GM12891 (cell line): ENCODE data around the gene ZFP36L2.

Experiments used
- DNase-seq: peaks from one replicate; pipeline ENCODE4 v3.0.0; 2011; ENCODE audit warnings: low spot score; ENCODE audit not compliant: insufficient read length
- FAIRE-seq: peaks from 2 replicates; lab custom pipeline; 2011; peaks lifted over from hg19 to GRCh38; lab: Jason Lieb, UNC
- PAX5 ChIP-seq: IDR thresholded peaks from 2 replicates; pipeline ENCODE4 v1.6.1; 2011; ENCODE audit warnings: low read length, moderate library complexity, mild to moderate bottlenecking; ENCODE audit not compliant: insufficient read depth, severe bottlenecking
- POLR2A ChIP-seq: IDR thresholded peaks from 2 replicates; pipeline ENCODE4 v1.6.1; 2011; ENCODE audit warnings: low read depth, low read length, control low read depth
- POLR2AphosphoS5 ChIP-seq: IDR thresholded peaks from 2 replicates; pipeline ENCODE4 v1.6.1; 2011; ENCODE audit warnings: low read depth, low read length, control low read depth
- POU2F2 ChIP-seq: IDR thresholded peaks from 2 replicates; pipeline ENCODE4 v1.6.1; 2011; ENCODE audit warnings: low read depth, mild to moderate bottlenecking, control low read depth, low read length, moderate library complexity
- SPI1 ChIP-seq: IDR thresholded peaks from 2 replicates; pipeline ENCODE4 v1.6.1; 2011; ENCODE audit warnings: low read depth, low read length, control low read depth
- TAF1 ChIP-seq: IDR thresholded peaks from 2 replicates; pipeline ENCODE4 v1.6.1; 2011; ENCODE audit warnings: low read depth, low read length, control low read depth

ZFP36L2 gene

GRCh38 chr2:43254331-43254730 lies 27.9 kb upstream of the ZFP36L2 start:
- TF ChIP-seq SPI1, result no peak
- no peak for TF ChIP-seq POLR2A
- TF ChIP-seq PAX5, result no peak
- no peak for TF ChIP-seq TAF1
- TF ChIP-seq POU2F2, result no peak
- no peak for TF ChIP-seq POLR2AphosphoS5
- DNase-seq (no peak), FAIRE-seq (no peak)

DNA sequence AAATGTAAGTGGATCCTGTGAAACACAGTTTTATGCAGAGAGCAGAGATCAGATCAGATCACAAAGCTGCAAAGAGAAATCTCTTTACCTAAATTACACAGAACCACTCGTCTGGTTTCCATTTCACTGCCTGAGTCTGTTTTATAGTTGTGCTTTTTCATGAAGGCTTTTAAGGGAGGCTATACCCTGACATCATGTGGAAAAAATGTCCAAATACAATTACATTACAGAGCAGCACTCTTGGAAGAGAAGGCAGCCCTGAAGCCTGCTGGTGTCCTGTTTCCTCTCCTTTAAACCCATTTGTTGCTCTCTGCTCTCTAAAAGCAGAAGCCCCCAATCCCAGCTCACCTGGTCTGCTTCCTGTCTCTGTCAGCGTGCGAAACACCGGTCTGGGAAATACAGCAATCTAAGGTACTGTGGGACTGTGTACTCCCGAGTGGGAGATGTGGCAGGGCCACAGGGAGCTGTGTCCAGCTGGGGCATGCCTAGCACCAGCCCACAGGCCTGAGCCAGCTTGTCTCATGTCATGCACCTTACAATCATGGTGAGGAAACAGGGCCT lies 24.8 kb upstream of the ZFP36L2 start:
- no peak for TF ChIP-seq PAX5
- no peak for TF ChIP-seq POLR2AphosphoS5
- TF ChIP-seq POLR2A, result no peak
- TF ChIP-seq SPI1, result no peak
- TF ChIP-seq TAF1, result no peak
- TF ChIP-seq POU2F2, result no peak
- FAIRE-seq (no peak), DNase-seq (no peak)

DNA sequence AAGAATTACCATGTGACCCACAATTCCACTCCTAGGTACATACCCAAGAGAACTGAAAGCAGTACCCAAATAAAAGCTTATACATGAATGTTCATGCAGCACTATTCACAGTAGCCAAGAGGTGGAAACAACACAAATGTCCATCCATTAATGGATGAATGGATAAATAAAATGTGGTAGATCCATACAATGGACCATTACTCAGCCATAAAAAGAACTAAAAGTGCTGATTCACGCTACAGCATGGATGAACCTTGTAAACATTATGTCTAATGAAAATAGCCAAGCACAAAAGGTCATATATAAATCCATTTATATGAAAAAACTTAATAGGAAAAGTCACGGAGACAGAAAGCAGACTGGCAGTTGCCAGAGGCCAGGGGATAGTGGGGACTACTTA lies 23.6 kb upstream of the ZFP36L2 start:
- DNase-seq (no peak), FAIRE-seq (no peak)
- TF ChIP-seq POU2F2 (no peak), PAX5 (no peak), POLR2AphosphoS5 (no peak), TAF1 (no peak), SPI1 (no peak), POLR2A (no peak)

DNA sequence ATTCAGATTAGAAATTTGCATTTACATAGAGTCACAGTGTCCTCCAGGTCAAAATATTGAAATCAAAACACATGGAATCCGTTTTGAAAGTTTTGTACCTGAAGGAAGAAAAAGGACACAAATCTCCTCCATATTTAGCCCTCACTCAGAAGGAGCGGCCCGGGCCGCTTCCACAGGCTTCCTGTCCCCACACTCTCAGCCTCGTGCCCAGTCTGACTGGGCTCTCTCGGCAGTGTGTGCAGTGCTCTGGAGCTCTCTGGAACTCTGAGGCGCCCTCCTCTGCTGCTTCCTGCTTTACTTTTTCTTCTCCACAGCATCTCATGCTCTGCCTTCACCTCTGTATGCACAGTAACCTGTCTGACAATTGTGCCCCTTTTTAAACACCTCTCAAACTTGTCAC lies 22.2 kb upstream of the ZFP36L2 start:
- FAIRE-seq (no peak), DNase-seq (no peak)
- TF ChIP-seq SPI1 (no peak), TAF1 (no peak), POU2F2 (no peak), POLR2AphosphoS5 (no peak), POLR2A (no peak), PAX5 (no peak)

- FAIRE-seq, result no peak
- DNase-seq, result no peak
- no peak for TF ChIP-seq PAX5
- no peak for TF ChIP-seq POLR2AphosphoS5
- TF ChIP-seq POU2F2, result no peak
- no peak for TF ChIP-seq SPI1
- TF ChIP-seq POLR2A, result no peak
- no peak for TF ChIP-seq TAF1
These were observed 20.2 kb upstream of the ZFP36L2 start for GRCh38 chr2:43246641-43247040.

DNA sequence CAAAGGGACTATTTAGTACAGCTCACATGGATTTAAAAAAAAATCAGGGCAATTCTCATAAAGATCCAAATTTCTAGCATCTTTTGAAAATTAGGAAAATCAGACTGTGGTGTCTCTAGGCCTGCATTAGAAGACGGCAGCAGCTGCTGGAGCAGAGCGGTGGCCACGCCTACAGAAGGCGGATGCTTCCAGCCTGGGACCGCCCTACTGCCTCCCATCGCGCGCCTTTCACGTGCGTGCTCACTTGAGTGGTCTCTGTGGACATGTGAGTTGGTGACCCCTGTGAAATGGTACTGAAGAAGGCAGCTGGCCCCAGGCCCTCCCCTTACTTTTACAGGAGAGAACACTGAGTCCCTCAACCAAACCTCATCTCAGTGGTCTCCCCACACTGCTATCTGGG lies 15.2 kb upstream of the ZFP36L2 start:
- FAIRE-seq, result no peak
- DNase-seq, result no peak
- TF ChIP-seq SPI1, result no peak
- no peak for TF ChIP-seq POLR2AphosphoS5
- no peak for TF ChIP-seq POU2F2

DNA sequence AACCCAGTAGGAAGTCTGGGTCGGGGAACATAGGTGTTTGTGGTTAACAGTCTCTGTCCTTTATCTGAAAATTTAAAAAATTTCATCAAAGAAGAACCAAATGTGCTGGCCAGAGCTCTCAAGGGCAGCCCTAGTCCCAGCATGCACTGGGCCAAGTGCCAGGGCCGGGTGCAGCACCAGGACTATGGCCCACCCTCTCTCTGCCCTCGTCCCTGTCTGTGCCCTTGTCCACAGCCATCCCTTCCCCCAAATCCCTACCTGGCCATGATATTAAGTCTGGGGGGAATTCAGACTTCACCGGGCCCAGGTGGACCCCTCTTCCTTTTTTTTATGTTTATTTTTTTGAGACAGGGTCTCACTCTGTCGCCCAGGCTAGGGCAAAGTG lies 14.4 kb upstream of the ZFP36L2 start:
- TF ChIP-seq POU2F2 (no peak), SPI1 (no peak), POLR2A (no peak), POLR2AphosphoS5 (no peak), TAF1 (no peak), PAX5 (no peak)
- no peak for FAIRE-seq

GRCh38 chr2:43239981-43240765 lies 13.8 kb upstream of the ZFP36L2 start:
- DNase-seq (no peak), FAIRE-seq (peak; percentile 80)
- TF ChIP-seq SPI1 (peak; percentile 86), POU2F2 (no peak), PAX5 (no peak), TAF1 (no peak)

More for the DNA sequence above, 14.4 kb upstream of the ZFP36L2 start:
- DNase-seq, result no peak

- TF ChIP-seq POLR2A (no peak), POU2F2 (no peak), TAF1 (no peak), POLR2AphosphoS5 (no peak), PAX5 (no peak), SPI1 (no peak)
- FAIRE-seq, result peak; percentile 5
- no peak for DNase-seq
These were observed 12.4 kb upstream of the ZFP36L2 start for GRCh38 chr2:43238813-43239212.

DNA sequence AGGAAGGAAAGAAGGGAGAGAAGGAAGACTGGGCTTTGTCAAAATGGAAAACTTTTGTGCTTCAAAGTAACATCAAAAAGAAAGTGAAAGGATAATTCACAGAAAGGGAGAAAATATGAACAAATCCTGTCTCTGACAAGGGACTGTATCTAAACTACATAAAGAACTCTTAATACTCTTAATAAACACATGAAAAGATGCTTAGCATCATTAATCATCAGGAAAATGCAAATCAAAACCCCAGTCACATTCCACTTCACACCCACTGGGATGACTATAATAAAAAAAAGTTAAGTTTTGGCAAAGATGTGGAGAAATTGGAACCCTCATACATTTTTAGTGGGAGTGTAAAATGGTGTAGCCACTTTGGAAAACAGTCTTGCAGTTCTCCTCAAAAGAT lies 11.8 kb upstream of the ZFP36L2 start:
- DNase-seq, result no peak
- no peak for TF ChIP-seq POLR2A
- TF ChIP-seq POLR2AphosphoS5, result no peak
- no peak for TF ChIP-seq PAX5
- no peak for TF ChIP-seq POU2F2
- TF ChIP-seq SPI1, result no peak
- TF ChIP-seq TAF1, result no peak
- FAIRE-seq, result no peak
